Measurements from ENCODE around the gene ORAI2. TPM values are rescaled to one million over a fixed set of nuclear protein-coding genes. Genes with fewer than 3 reads are reported as not detected.
A peak's percentile ranks its signal among the peaks of the same experiment; 100 is the strongest.

The ORAI2 gene
- polyA plus RNA-seq, 2 of the 4 experiments (the other 2 are of a cell fraction), result 12.8 to 22.1 TPM

GRCh38 chr7:102425639-102426267 lies 7.6 kb upstream of the ORAI2 start:
- 85% methylated on average over 24 of the region's 25 CpGs for WGBS (ENCODE audit: missing lambda C conversion rate)
- Histone ChIP-seq H3K9me3 (no peaks in the 10 kb centered on the region), H3K4me3 (no peak overlapping the region), H3K4me2 (no peak overlapping the region), H3K4me1 (peaks cover 5% of the 10 kb centered on the region; the same call in 1 of the 3 replicates), H3K27ac (no peak overlapping the region)
- DNase-seq (ENCODE audit: low read depth in 1 of 2, low spot score in 1 of 2), result no peak
- TF ChIP-seq ZNF302 (CRISPR knock-in tag; IDR thresholded peaks at IDR 0.05), result no peak
- no peak for TF ChIP-seq GATA3 (IDR thresholded peaks at IDR 0.05; ENCODE audit: borderline replicate concordance)
- TF ChIP-seq, protein P1, sequence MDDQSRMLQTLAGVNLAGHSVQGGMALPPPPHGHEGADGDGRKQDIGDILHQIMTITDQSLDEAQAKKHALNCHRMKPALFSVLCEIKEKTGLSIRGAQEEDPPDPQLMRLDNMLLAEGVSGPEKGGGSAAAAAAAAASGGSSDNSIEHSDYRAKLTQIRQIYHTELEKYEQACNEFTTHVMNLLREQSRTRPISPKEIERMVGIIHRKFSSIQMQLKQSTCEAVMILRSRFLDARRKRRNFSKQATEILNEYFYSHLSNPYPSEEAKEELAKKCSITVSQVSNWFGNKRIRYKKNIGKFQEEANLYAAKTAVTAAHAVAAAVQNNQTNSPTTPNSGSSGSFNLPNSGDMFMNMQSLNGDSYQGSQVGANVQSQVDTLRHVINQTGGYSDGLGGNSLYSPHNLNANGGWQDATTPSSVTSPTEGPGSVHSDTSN (IDR thresholded peaks at IDR 0.05), result no peak
- TF ChIP-seq KDM1A (IDR thresholded peaks at IDR 0.05; ENCODE audit: low read depth), result no peak
- TF ChIP-seq MYC (IDR thresholded peaks at IDR 0.05; ENCODE audit: borderline replicate concordance, low read length), result no peak
- no peak for TF ChIP-seq MAFK (IDR thresholded peaks at IDR 0.05; ENCODE audit: partially characterized antibody)
- TF ChIP-seq HOXA7 (CRISPR knock-in tag; IDR thresholded peaks at IDR 0.05), result no peak
- FAIRE-seq, result no peak
- POLR2A ChIA-PET, result no interaction called here
- ATAC-seq, result peak; percentile 21 to 28; a peak in 3 of 6 replicates
- CTCF ChIA-PET, result interaction anchor here (2.7 kb wide), 1 partner anchor 13 kb away, joined by 9 read pairs; no protein-coding TSS in a partner anchor

DNA sequence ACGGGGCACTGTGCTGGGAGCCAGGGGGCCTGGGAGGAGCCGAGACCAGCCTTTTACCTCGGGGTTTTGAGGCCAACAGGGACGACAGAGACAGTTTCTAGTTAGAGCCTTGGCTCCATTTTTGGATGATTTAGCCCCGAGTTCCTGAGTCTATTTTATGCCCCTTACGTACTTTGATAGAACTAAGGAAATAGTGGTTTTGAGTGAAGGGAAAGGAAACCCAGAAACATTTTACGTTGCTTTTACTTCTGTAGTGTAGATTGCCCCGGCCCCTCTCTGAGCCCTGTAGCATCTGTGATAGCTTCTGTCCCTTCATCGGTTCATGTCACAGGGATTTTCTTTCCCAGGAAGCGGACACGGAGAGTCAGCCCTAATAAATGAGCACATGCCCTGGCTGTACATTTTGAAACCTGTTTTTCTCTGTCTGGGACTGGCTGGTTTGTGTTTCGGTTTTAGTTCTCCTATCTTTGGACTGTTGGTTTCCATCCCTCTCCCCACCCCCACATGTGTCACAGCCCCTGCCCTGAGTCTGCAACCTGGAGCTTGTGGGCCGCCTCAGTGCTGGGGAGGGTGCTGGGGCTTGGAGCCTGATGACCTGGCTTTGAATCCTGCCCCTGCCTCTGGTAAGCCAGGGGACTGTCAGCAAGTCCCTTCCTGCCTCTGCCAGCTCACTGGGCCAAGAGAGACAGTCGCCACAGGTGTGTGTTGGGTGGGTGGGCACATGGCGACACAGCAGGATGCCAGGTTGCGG lies 6.9 kb upstream of the ORAI2 start:
- no peak overlapping the region for H3K4me3 ChIP-seq
- ChIA-PET CTCF (no interaction called here), POLR2A (no interaction called here)
- H3K27ac ChIP-seq, result no peak overlapping the region
- peaks cover 7% of the 10 kb centered on the region; the same call in 1 of the 3 replicates for H3K4me1 ChIP-seq
- no peak for TF ChIP-seq NFE2L2 (conservative IDR thresholded peaks at IDR 0.05; ENCODE audit: low read length)
- TF ChIP-seq HES2 (IDR thresholded peaks at IDR 0.05), result no peak
- no peak for TF ChIP-seq MAX (IDR thresholded peaks at IDR 0.05)
- TF ChIP-seq JUNB (IDR thresholded peaks at IDR 0.05), result no peak
- no peak for TF ChIP-seq POLR2AphosphoS2 (conservative IDR thresholded peaks at IDR 0.05; ENCODE audit: low read length)
- TF ChIP-seq EHMT2 (IDR thresholded peaks at IDR 0.05; ENCODE audit: low read depth), result no peak
- TF ChIP-seq ZFP36 (IDR thresholded peaks at IDR 0.05; ENCODE audit: borderline replicate concordance, partially characterized antibody), result no peak
- no peak overlapping the region for H3K4me2 ChIP-seq
- FAIRE-seq, result no peak
- no peak for ATAC-seq
- DNase-seq (ENCODE audit: low read depth in 1 of 2, low spot score in 1 of 2), result no peak
- no peaks in the 10 kb centered on the region for H3K9me3 ChIP-seq
- WGBS (ENCODE audit: missing lambda C conversion rate), result 94% methylated on average over 16 of the region's 16 CpGs

DNA sequence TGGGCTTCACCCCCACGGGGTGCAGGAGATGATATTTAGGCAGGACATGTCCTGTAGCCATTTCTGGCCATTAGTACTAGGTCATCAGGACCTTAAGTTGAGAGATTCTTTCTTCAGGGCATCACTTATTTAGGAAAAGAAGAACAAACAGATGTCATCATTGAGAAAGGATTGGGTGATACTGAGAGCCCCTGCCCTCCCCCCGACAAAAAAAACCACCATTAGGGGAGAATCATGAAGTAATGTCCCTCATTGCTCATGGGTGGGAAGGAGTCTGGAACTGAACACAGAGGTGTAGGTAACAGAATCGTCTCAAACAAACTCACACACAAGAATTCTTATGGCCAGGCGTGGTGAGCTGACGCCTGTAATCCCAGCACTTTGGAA lies 6.4 kb upstream of the ORAI2 start:
- Histone ChIP-seq H3K4me3 (no peak overlapping the region), H3K9me3 (no peaks in the 10 kb centered on the region), H3K27ac (no peak overlapping the region), H3K4me1 (peaks cover 8% of the 10 kb centered on the region), H3K4me2 (no peak overlapping the region)
- no peak for DNase-seq (ENCODE audit: low read depth in 1 of 2, low spot score in 1 of 2)
- FAIRE-seq, result no peak
- WGBS (ENCODE audit: missing lambda C conversion rate), result 83% methylated on average over 5 of the region's 5 CpGs
- POLR2A ChIA-PET, result no interaction called here
- no peak for TF ChIP-seq HOXB13 (CRISPR knock-in tag; IDR thresholded peaks at IDR 0.05; ENCODE audit: low read depth)
- TF ChIP-seq ZSCAN20 (CRISPR knock-in tag; IDR thresholded peaks at IDR 0.05), result no peak
- no peak for TF ChIP-seq HMGXB4 (CRISPR knock-in tag; IDR thresholded peaks at IDR 0.05; ENCODE audit: borderline replicate concordance)
- no peak for TF ChIP-seq FOXS1 (CRISPR knock-in tag; IDR thresholded peaks at IDR 0.05)
- TF ChIP-seq ELK1 (IDR thresholded peaks at IDR 0.05; ENCODE audit: low read depth, low read length), result no peak
- TF ChIP-seq, protein P2, sequence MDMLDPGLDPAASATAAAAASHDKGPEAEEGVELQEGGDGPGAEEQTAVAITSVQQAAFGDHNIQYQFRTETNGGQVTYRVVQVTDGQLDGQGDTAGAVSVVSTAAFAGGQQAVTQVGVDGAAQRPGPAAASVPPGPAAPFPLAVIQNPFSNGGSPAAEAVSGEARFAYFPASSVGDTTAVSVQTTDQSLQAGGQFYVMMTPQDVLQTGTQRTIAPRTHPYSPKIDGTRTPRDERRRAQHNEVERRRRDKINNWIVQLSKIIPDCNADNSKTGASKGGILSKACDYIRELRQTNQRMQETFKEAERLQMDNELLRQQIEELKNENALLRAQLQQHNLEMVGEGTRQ (IDR thresholded peaks at IDR 0.05), result no peak
- TF ChIP-seq TP53 (CRISPR knock-in tag; IDR thresholded peaks at IDR 0.05), result no peak
- TF ChIP-seq, protein P1 (IDR thresholded peaks at IDR 0.05), result no peak
- no peak for TF ChIP-seq CEBPB (IDR thresholded peaks at IDR 0.05)
- no peak for TF ChIP-seq ZNF302 (CRISPR knock-in tag; IDR thresholded peaks at IDR 0.05)
- CTCF ChIA-PET, result no interaction called here
- no peak for ATAC-seq
